NCI-H2029 treated with DMSO at 0.1 percent for 48 hours (cell line): ENCODE data around the gene LENG9.

Source experiments
- DNase-seq: peaks from one replicate; lab custom pipeline; 2025; lab: John Stamatoyannopoulos, UW

The LENG9 gene

GRCh38 chr19:54421521-54421920, 42.1 kb downstream of the LENG9 start:
- DNase-seq = no peak

GRCh38 chr19:54421169-54421516, 42.4 kb downstream of the LENG9 start:
- no peak for DNase-seq

GRCh38 chr19:54420383-54421168, 43.0 kb downstream of the LENG9 start:
- DNase-seq = no peak

- DNase-seq = no peak
Measured at GRCh38 chr19:54420068-54420382, 43.6 kb downstream of the LENG9 start.

- DNase-seq = no peak
Measured at GRCh38 chr19:54418930-54419800, 44.4 kb downstream of the LENG9 start.

GRCh38 chr19:54418030-54418929, 45.3 kb downstream of the LENG9 start:
- DNase-seq = no peak

GRCh38 chr19:54416695-54417491, 46.7 kb downstream of the LENG9 start:
- DNase-seq = no peak

- no peak for DNase-seq
Measured at GRCh38 chr19:54415901-54416673, 47.5 kb downstream of the LENG9 start.

GRCh38 chr19:54415208-54415900, 48.2 kb downstream of the LENG9 start, which contains the start of gene TTYH1:
TTYH1 (plus strand) TSS chr19:54415464; CDS start chr19:54415553, 89 bp downstream.
- DNase-seq = no peak

- DNase-seq = no peak
Measured at GRCh38 chr19:54414156-54414555, 49.4 kb downstream of the LENG9 start.

GRCh38 chr19:54412877-54413276, 50.7 kb downstream of the LENG9 start:
- no peak for DNase-seq
